Measurements from ENCODE around the gene CYBC1.
"Not testable (repeated sequence)": the region's sequence is repeated elsewhere in the genome, so short reads cannot be mapped to it uniquely, and the experiment has no call there.

Gene CYBC1

GRCh38 chr17:82465023-82465603, 14.6 kb upstream of the CYBC1 start:
- no peak overlapping the region for H3K4me3 ChIP-seq (ENCODE audit: low read depth, low read length)
- in situ Hi-C loops (cut with HindIII; ENCODE audit: low sequenced_read_pairs), result no loop called here
- TF ChIP-seq CTCF (IDR thresholded peaks at IDR 0.05; ENCODE audit: low read depth, low read length), result no peak
- DNase-seq (ENCODE audit: low read depth, low spot score), result no peak

DNA sequence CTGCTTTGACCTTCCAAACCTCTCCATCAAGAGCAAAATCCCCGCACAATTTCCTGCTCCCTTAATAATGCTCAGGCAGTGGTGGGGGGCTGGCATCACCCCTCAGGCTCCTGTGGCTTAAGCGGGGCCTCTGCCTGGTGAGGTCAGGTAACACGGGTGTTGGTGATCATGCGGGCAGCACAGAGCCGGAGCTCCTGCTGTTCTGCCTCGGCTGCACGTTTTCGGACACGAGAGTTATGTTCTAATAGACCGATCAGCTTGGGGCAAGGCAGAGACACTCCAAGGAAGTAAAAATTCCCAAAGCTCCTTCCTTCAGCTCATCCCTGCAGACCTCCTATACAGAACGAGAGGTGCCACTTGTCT, 14.0 kb upstream of the CYBC1 start:
- no peak for TF ChIP-seq CTCF (IDR thresholded peaks at IDR 0.05; ENCODE audit: low read depth, low read length)
- no peak for DNase-seq (ENCODE audit: low read depth, low spot score)
- in situ Hi-C loops (cut with HindIII; ENCODE audit: low sequenced_read_pairs), result no loop called here
- no peak overlapping the region for H3K4me3 ChIP-seq (ENCODE audit: low read depth, low read length)

DNA sequence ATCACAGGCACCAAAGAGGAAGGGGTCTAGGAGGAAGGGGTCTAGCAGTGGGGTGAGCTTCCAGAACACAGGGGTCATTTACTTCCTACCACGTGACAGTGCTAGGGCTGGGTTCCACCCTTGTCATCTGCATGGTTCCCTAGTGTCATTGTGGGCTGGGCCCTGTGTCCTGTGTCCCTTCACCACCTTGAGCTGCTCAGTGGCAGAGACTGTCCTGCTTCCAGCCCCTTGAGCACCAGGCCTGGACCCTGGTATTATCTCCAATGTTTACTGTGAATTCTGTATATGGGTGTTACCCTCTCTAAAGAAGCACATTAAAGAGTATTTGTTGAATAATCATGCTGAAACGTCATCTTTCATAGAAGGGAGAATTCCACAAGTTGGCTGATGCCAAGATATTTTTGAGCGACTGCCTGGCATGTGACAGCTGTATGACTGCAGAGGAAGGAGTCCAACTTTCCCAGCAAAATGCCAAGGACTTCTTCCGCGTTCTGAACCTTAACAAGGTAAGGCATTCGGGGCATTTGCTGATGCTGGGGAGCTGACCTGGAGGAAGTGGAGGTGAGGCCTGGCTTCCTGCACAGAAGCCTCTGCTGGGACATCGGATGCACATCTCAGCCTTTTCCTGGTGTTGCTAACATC, 13.5 kb upstream of the CYBC1 start:
- no peak overlapping the region for H3K4me3 ChIP-seq (ENCODE audit: low read depth, low read length)
- no peak for TF ChIP-seq CTCF (IDR thresholded peaks at IDR 0.05; ENCODE audit: low read depth, low read length)
- in situ Hi-C loops (cut with HindIII; ENCODE audit: low sequenced_read_pairs), result no loop called here
- DNase-seq (ENCODE audit: low read depth, low spot score), result no peak

GRCh38 chr17:82463391-82463790, 12.8 kb upstream of the CYBC1 start:
- TF ChIP-seq CTCF (IDR thresholded peaks at IDR 0.05; ENCODE audit: low read depth, low read length), result no peak
- H3K4me3 ChIP-seq (ENCODE audit: low read depth, low read length), result no peak overlapping the region
- no peak for DNase-seq (ENCODE audit: low read depth, low spot score)
- in situ Hi-C loops (cut with HindIII; ENCODE audit: low sequenced_read_pairs), result no loop called here

GRCh38 chr17:82461827-82462524, 11.4 kb upstream of the CYBC1 start:
- no peak for DNase-seq (ENCODE audit: low read depth, low spot score)
- no peak for TF ChIP-seq CTCF (IDR thresholded peaks at IDR 0.05; ENCODE audit: low read depth, low read length)
- no peak overlapping the region for H3K4me3 ChIP-seq (ENCODE audit: low read depth, low read length)
- in situ Hi-C loops (cut with HindIII; ENCODE audit: low sequenced_read_pairs), result no loop called here

DNA sequence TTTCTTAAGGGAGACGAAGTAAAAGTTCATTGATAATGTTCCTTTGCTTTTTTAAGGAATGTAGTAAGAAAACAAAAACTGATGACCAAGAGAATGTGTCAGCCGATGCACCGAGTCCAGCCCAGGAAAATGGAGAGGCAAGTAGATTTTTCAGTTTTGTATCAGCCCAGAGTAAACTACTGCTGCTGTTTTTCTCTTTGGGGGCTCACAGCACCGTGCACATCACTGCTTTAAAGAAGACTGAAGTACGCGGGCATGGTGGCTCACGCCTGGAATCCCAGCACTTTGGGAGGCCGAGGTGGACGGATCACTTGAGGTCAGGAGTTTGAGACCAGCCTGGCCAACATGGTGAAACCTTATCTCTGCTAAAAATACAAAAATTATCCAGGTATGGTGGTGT, 9.4 kb upstream of the CYBC1 start:
- H3K4me3 ChIP-seq (ENCODE audit: low read depth, low read length); DNase-seq (ENCODE audit: low read depth, low spot score); in situ Hi-C loops (cut with HindIII; ENCODE audit: low sequenced_read_pairs): not testable (repeated sequence)

- no peak for TF ChIP-seq CTCF (IDR thresholded peaks at IDR 0.05; ENCODE audit: low read depth, low read length)
- H3K4me3 ChIP-seq (ENCODE audit: low read depth, low read length), result peak overlapping the region; percentile 64
- in situ Hi-C loops (cut with HindIII; ENCODE audit: low sequenced_read_pairs), result no loop called here
- peak; percentile 29 for DNase-seq (ENCODE audit: low read depth, low spot score)
Observed at GRCh38 chr17:82458885-82459424, 8.4 kb upstream of the CYBC1 start.

All from astrocyte of the spinal cord (primary cell).